K562 (cell line): ENCODE measurements around the gene FUNDC2. TPM values are rescaled to one million over a fixed set of nuclear protein-coding genes. Genes with fewer than 3 reads are reported as not detected.

Source experiments
- ASH1L ChIP-seq: fragments of 450-650 bp; IDR thresholded peaks from 2 replicates; pipeline ENCODE4 v1.6.1; 2018; ENCODE audit warnings: borderline replicate concordance, mild to moderate bottlenecking, low read depth; ENCODE audit not compliant: partially characterized antibody
- ATF7 ChIP-seq: fragments of 450-650 bp; IDR thresholded peaks from 2 replicates; pipeline ENCODE4 v1.7.1; 2014; ENCODE audit warnings: mild to moderate bottlenecking, moderate library complexity
- FOS ChIP-seq: IDR thresholded peaks from 3 replicates; pipeline ENCODE4 v1.6.1; 2011; ENCODE audit not compliant: insufficient read length; ENCODE audit errors: extremely low read depth
- GABPA ChIP-seq: fragments of 200-800 bp; sonication (Bioruptor generic); conservative IDR thresholded peaks from 2 replicates; pipeline ENCODE4 v1.6.1; 2016; ENCODE audit warnings: low read depth, missing genetic modification characterization, missing compliant biosample characterization
- GATAD2A ChIP-seq: fragments of 450-650 bp; IDR thresholded peaks from 2 replicates; pipeline ENCODE4 v1.6.1; 2017
- HDAC2 ChIP-seq: fragments of 450-650 bp; IDR thresholded peaks from 2 replicates; pipeline ENCODE4 v1.6.1; 2016; ENCODE audit warnings: mild to moderate bottlenecking
- HIVEP1 ChIP-seq: fragments of 250-450 bp; sonication (Bioruptor Pico); IDR thresholded peaks from 2 replicates; pipeline ENCODE4 v1.4.0; 2020; ENCODE audit warnings: mild to moderate bottlenecking
- HLTF ChIP-seq: fragments of 450-650 bp; IDR thresholded peaks from 2 replicates; pipeline ENCODE4 v1.6.1; 2016
- KAT7 ChIP-seq: sonication (generic); formaldehyde crosslinking; IDR thresholded peaks from 2 replicates; pipeline ENCODE4 v1.8.0; 2022; ENCODE audit warnings: missing genetic modification reagents, mild to moderate bottlenecking, borderline replicate concordance
- NFATC3 ChIP-seq: fragments of 450-650 bp; IDR thresholded peaks from 2 replicates; pipeline ENCODE4 v1.6.1; 2017; ENCODE audit warnings: mild to moderate bottlenecking
- PHTF2 ChIP-seq: fragments of 250-450 bp; sonication (Bioruptor Pico); IDR thresholded peaks from 2 replicates; pipeline ENCODE4 v1.5.0; 2021; ENCODE audit warnings: mild to moderate bottlenecking
- ZNF12 ChIP-seq: sonication (generic); formaldehyde crosslinking; IDR thresholded peaks from 2 replicates; pipeline ENCODE4 v1.4.0; 2020; ENCODE audit warnings: mild to moderate bottlenecking, missing genetic modification reagents
- ZNF134 ChIP-seq: fragments of 250-450 bp; sonication (Bioruptor Pico); conservative IDR thresholded peaks from 2 replicates; pipeline ENCODE4 v1.4.0; 2020
- ZNF589 ChIP-seq: fragments of 200-800 bp; sonication (Bioruptor generic); IDR thresholded peaks from 2 replicates; pipeline ENCODE4 v1.6.1; 2016; ENCODE audit warnings: low read depth, missing genetic modification characterization, missing compliant biosample characterization
- ZNF668 ChIP-seq: fragments of 250-450 bp; sonication (Bioruptor Pico); IDR thresholded peaks from 2 replicates; pipeline ENCODE4 v1.8.0; 2022; ENCODE audit warnings: mild to moderate bottlenecking, inconsistent platforms
- polyA plus RNA-seq, 8 experiments: library from polyadenylated mRNA; depleted of rRNA in 4 of 8; stranded (reverse) in 5 of 8; unstranded in 3 of 8; fragments of >200 nt; fragmentation: Nextera tagmentation in 2 of 8; fragmentation: Illumina TruSeq in 1 of 8; extraction: Ambion mirVana in 2 of 8; extraction: Trizol in 1 of 8; gene quantifications; 2 replicates each; pipeline versions ENCODE4 v1.2.1 to v1.2.3, GENCODE V29; 2011 to 2014; ENCODE audit warnings: inconsistent platforms in 1 of 8, missing spikeins in 1 of 8
- total RNA-seq, 7 experiments: library from RNA; depleted of rRNA in 6 of 7; stranded (reverse); fragments of >200 nt in 6 of 7; fragmentation: Illumina TruSeq in 2 of 7; extraction: Trizol in 2 of 7; gene quantifications; 2 replicates each; pipeline versions ENCODE4 v1.2.1 to v1.2.3, GENCODE V29; 2011 to 2021; ENCODE audit warnings: low replicate concordance in 1 of 7
- TF ChIP-seq, protein P1 (sequence below): fragments of 450-650 bp; IDR thresholded peaks from 2 replicates; pipeline ENCODE4 v1.7.1; 2018; ENCODE audit warnings: mild to moderate bottlenecking, low read depth; ENCODE audit not compliant: partially characterized antibody
- TF ChIP-seq, protein P2 (sequence below): fragments of 450-650 bp; formaldehyde crosslinking; IDR thresholded peaks from 2 replicates; pipeline ENCODE4 v1.4.0; 2022; ENCODE audit warnings: missing genetic modification characterization
- TF ChIP-seq, protein P3 (sequence below), 2 experiments: fragments of 450-650 bp in 1 of 2; sonication (generic) in 1 of 2; formaldehyde crosslinking; conservative IDR thresholded peaks; 2 replicates each; pipeline versions ENCODE4 v1.4.0 to v1.8.1; 2020 to 2022; ENCODE audit warnings: mild to moderate bottlenecking in 1 of 2, missing genetic modification reagents in 1 of 2
- TF ChIP-seq, protein P4 (sequence below): fragments of 250-450 bp; sonication (Bioruptor Pico); IDR thresholded peaks from 2 replicates; pipeline ENCODE4 v1.8.0; 2022; ENCODE audit warnings: moderate library complexity, mild to moderate bottlenecking, inconsistent platforms
- TF ChIP-seq, protein P5 (sequence below): fragments of 250-450 bp; sonication (Bioruptor Pico); IDR thresholded peaks from 2 replicates; pipeline ENCODE4 v1.8.0; 2022; ENCODE audit warnings: inconsistent platforms

FUNDC2 gene
- total and polyA plus RNA-seq, 9 of the 15 experiments (the other 6 are each of a cell fraction or from before 2014, with no cell fraction given) = 50.6 to 235 (median 123) TPM

DNA sequence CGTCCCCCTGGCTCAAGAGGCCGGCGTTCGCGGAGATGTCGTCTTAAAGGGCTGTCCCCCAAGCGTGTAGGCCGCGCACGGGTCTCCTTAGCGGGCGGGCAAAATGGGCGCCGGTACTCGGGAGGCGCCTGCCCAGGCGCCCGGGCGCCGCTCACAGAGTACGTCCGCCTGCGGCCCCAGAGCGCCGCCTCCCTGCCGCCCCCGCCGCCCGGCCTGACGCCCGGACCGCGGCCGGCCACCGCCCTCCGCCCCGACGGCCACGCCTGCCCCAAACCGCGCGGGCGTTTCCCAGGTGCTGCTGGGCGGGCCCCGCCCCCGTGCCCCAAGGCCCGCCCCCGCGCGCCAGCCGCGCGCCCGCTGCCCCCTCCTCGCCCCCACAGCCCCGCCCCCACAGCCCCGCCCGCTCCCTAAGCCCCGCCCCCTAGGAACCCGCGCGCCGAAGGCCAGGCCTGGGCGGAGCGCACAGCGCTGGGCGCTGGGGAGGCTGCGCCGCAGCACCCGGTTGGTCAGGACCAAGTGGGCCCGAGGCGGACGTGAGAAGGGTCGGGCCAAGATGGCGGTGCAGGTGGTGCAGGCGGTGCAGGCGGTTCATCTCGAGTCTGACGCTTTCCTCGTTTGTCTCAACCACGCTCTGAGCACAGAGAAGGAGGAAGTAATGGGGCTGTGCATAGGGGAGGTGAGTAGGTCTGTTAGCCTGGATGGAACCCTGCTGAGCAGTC, 44.5 kb downstream of the FUNDC2 start, which contains the start of the genes BRCC3, CMC4 and MTCP1 (continued):
- TF ChIP-seq HLTF = no peak
- TF ChIP-seq GATAD2A = no peak
- TF ChIP-seq ZNF668 (CRISPR knock-in tag) = no peak
- 0 out of 2 replicates have a peak, but pooled peaks have one; percentile 17 for TF ChIP-seq HDAC2
- no peak for TF ChIP-seq ZNF589
- TF ChIP-seq, protein P1, sequence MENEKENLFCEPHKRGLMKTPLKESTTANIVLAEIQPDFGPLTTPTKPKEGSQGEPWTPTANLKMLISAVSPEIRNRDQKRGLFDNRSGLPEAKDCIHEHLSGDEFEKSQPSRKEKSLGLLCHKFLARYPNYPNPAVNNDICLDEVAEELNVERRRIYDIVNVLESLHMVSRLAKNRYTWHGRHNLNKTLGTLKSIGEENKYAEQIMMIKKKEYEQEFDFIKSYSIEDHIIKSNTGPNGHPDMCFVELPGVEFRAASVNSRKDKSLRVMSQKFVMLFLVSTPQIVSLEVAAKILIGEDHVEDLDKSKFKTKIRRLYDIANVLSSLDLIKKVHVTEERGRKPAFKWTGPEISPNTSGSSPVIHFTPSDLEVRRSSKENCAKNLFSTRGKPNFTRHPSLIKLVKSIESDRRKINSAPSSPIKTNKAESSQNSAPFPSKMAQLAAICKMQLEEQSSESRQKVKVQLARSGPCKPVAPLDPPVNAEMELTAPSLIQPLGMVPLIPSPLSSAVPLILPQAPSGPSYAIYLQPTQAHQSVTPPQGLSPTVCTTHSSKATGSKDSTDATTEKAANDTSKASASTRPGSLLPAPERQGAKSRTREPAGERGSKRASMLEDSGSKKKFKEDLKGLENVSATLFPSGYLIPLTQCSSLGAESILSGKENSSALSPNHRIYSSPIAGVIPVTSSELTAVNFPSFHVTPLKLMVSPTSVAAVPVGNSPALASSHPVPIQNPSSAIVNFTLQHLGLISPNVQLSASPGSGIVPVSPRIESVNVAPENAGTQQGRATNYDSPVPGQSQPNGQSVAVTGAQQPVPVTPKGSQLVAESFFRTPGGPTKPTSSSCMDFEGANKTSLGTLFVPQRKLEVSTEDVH = no peak
- TF ChIP-seq ZNF12 = no peak
- TF ChIP-seq ATF7 = peak; percentile 18; the same call in 1 of the 2 replicates
- no peak for TF ChIP-seq ASH1L
- TF ChIP-seq KAT7 = no peak
- no peak for TF ChIP-seq PHTF2 (CRISPR knock-in tag)
- TF ChIP-seq GABPA (tag) = peak; percentile 58
- TF ChIP-seq, protein P2, sequence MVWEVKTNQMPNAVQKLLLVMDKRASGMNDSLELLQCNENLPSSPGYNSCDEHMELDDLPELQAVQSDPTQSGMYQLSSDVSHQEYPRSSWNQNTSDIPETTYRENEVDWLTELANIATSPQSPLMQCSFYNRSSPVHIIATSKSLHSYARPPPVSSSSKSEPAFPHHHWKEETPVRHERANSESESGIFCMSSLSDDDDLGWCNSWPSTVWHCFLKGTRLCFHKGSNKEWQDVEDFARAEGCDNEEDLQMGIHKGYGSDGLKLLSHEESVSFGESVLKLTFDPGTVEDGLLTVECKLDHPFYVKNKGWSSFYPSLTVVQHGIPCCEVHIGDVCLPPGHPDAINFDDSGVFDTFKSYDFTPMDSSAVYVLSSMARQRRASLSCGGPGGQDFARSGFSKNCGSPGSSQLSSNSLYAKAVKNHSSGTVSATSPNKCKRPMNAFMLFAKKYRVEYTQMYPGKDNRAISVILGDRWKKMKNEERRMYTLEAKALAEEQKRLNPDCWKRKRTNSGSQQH (CRISPR knock-in tag) = no peak
- TF ChIP-seq, protein P3, sequence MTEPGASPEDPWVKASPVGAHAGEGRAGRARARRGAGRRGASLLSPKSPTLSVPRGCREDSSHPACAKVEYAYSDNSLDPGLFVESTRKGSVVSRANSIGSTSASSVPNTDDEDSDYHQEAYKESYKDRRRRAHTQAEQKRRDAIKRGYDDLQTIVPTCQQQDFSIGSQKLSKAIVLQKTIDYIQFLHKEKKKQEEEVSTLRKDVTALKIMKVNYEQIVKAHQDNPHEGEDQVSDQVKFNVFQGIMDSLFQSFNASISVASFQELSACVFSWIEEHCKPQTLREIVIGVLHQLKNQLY (CRISPR knock-in tag; conservative IDR thresholded peaks at IDR 0.05) = no peak
- TF ChIP-seq NFATC3 = no peak
- no peak for TF ChIP-seq HIVEP1 (CRISPR knock-in tag)
- TF ChIP-seq FOS = no peak
- TF ChIP-seq ZNF134 (CRISPR knock-in tag) = no peak
- TF ChIP-seq, protein P4, sequence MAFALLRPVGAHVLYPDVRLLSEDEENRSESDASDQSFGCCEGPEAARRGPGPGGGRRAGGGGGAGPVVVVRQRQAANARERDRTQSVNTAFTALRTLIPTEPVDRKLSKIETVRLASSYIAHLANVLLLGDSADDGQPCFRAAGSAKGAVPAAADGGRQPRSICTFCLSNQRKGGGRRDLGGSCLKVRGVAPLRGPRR (CRISPR knock-in tag) = no peak
- TF ChIP-seq, protein P5, sequence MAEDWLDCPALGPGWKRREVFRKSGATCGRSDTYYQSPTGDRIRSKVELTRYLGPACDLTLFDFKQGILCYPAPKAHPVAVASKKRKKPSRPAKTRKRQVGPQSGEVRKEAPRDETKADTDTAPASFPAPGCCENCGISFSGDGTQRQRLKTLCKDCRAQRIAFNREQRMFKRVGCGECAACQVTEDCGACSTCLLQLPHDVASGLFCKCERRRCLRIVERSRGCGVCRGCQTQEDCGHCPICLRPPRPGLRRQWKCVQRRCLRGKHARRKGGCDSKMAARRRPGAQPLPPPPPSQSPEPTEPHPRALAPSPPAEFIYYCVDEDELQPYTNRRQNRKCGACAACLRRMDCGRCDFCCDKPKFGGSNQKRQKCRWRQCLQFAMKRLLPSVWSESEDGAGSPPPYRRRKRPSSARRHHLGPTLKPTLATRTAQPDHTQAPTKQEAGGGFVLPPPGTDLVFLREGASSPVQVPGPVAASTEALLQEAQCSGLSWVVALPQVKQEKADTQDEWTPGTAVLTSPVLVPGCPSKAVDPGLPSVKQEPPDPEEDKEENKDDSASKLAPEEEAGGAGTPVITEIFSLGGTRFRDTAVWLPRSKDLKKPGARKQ (CRISPR knock-in tag) = no peak
